ENCODE data around the gene STX3. TPM values are rescaled to one million over a fixed set of nuclear protein-coding genes. Genes with fewer than 3 reads are reported as not detected.

STX3 gene
- total and polyA plus RNA-seq, 2 of the 13 experiments (the other 11 are each of a cell fraction or from before 2014, with no cell fraction given) = 16.5 to 24.0 TPM

DNA sequence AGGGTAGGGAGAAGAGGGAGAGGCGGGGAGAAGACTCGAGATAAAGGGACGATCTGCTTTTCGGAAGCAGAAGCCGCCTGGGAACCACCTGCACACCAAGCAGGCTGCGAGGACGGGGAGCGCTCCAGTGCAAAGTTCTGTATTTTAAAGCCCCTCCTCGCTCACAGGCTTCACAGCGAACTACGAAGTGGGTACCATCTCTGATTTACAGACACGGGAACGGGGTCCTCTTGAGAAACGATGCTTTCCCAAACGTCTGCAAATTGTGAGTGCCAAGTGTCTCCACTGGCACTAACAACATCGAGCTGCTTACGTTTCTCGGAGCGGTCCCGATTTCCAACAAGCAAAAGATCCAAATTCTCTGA is 700 bp upstream of the STX3 start (continued):
- TF ChIP-seq HNRNPH1 (optimal IDR thresholded peaks at IDR 0.05; ENCODE audit: low read depth, low read length) (no peak), SNAPC4 (CRISPR knock-in tag; IDR thresholded peaks at IDR 0.05) (no peak), IKZF1 (IDR thresholded peaks at IDR 0.05) (no peak), TBL1XR1 (IDR thresholded peaks at IDR 0.05; ENCODE audit: borderline replicate concordance, low read length, partially characterized antibody) (no peak), CBFB (CRISPR knock-in tag; IDR thresholded peaks at IDR 0.05) (no peak), MAF1 (CRISPR knock-in tag; IDR thresholded peaks at IDR 0.05; ENCODE audit: borderline replicate concordance) (no peak), MAFF (IDR thresholded peaks at IDR 0.05; ENCODE audit: low read depth, low read length) (no peak), ZNF564 (CRISPR knock-in tag; IDR thresholded peaks at IDR 0.05) (no peak), ZNF558 (CRISPR knock-in tag; IDR thresholded peaks at IDR 0.05; ENCODE audit: borderline replicate concordance) (no peak), RARA (CRISPR knock-in tag; IDR thresholded peaks at IDR 0.05) (no peak), POLR2G (IDR thresholded peaks at IDR 0.05; ENCODE audit: low read depth, low read length) (no peak), EED (CRISPR knock-in tag; IDR thresholded peaks at IDR 0.05) (no peak), ZNF678 (CRISPR knock-in tag; IDR thresholded peaks at IDR 0.05) (no peak), ZNF451 (CRISPR knock-in tag; IDR thresholded peaks at IDR 0.05) (no peak), EEA1 (CRISPR knock-in tag; IDR thresholded peaks at IDR 0.05; ENCODE audit: borderline replicate concordance) (no peak), ZBTB7B (CRISPR knock-in tag; IDR thresholded peaks at IDR 0.05) (no peak), CREM (IDR thresholded peaks at IDR 0.05) (no peak), CREM (CRISPR knock-in tag; IDR thresholded peaks at IDR 0.05) (no peak), DNMT3B (CRISPR knock-in tag; conservative IDR thresholded peaks at IDR 0.05) (no peak), CAMTA2 (CRISPR knock-in tag; IDR thresholded peaks at IDR 0.05; ENCODE audit: borderline replicate concordance) (no peak)
- TF ChIP-seq, protein P1, sequence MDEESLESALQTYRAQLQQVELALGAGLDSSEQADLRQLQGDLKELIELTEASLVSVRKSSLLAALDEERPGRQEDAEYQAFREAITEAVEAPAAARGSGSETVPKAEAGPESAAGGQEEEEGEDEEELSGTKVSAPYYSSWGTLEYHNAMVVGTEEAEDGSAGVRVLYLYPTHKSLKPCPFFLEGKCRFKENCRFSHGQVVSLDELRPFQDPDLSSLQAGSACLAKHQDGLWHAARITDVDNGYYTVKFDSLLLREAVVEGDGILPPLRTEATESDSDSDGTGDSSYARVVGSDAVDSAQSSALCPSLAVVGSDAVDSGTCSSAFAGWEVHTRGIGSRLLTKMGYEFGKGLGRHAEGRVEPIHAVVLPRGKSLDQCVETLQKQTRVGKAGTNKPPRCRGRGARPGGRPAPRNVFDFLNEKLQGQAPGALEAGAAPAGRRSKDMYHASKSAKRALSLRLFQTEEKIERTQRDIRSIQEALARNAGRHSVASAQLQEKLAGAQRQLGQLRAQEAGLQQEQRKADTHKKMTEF (CRISPR knock-in tag; IDR thresholded peaks at IDR 0.05) = no peak
- TF ChIP-seq, protein P2, sequence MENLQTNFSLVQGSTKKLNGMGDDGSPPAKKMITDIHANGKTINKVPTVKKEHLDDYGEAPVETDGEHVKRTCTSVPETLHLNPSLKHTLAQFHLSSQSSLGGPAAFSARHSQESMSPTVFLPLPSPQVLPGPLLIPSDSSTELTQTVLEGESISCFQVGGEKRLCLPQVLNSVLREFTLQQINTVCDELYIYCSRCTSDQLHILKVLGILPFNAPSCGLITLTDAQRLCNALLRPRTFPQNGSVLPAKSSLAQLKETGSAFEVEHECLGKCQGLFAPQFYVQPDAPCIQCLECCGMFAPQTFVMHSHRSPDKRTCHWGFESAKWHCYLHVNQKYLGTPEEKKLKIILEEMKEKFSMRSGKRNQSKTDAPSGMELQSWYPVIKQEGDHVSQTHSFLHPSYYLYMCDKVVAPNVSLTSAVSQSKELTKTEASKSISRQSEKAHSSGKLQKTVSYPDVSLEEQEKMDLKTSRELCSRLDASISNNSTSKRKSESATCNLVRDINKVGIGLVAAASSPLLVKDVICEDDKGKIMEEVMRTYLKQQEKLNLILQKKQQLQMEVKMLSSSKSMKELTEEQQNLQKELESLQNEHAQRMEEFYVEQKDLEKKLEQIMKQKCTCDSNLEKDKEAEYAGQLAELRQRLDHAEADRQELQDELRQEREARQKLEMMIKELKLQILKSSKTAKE (CRISPR knock-in tag; IDR thresholded peaks at IDR 0.05; ENCODE audit: borderline replicate concordance) = no peak
- TF ChIP-seq, protein P3, sequence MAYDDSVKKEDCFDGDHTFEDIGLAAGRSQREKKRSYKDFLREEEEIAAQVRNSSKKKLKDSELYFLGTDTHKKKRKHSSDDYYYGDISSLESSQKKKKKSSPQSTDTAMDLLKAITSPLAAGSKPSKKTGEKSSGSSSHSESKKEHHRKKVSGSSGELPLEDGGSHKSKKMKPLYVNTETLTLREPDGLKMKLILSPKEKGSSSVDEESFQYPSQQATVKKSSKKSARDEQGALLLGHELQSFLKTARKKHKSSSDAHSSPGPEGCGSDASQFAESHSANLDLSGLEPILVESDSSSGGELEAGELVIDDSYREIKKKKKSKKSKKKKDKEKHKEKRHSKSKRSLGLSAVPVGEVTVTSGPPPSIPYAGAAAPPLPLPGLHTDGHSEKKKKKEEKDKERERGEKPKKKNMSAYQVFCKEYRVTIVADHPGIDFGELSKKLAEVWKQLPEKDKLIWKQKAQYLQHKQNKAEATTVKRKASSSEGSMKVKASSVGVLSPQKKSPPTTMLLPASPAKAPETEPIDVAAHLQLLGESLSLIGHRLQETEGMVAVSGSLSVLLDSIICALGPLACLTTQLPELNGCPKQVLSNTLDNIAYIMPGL (CRISPR knock-in tag; IDR thresholded peaks at IDR 0.05; ENCODE audit: borderline replicate concordance in 1 of 2, low read depth in 1 of 2) = no peak; a peak in 1 of 4 replicates
